ENCODE data around the gene LMBR1.

The LMBR1 gene

DNA sequence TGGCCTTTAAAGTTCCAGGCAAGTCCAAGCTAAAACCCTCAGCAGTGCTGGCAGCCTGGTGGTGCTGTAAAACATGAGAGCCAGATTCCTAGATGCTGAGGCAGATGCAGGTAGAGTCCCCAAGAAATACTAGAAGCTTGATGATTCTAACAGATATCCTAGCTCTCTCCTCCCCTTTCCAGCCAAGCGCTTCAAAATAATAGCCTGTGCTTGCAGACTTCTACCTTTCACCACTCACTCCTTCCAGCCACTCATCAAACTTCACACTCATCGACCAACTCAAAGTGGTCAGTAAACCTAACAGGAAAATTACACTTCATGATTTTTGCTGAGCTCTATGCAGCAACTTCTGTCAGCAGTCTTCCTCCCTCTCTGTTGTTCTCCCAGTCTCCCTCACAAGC lies 50.2 kb downstream of the LMBR1 start:
- no peak for DNase-seq
- H3K27me3 ChIP-seq (ENCODE audit: insufficient read depth, low read depth, severe bottlenecking), result no peaks in the 10 kb centered on the region
- H3K9me3 ChIP-seq (ENCODE audit: severe bottlenecking), result no peaks in the 10 kb centered on the region
- H3K27ac ChIP-seq, result no peak overlapping the region
- TF ChIP-seq, protein P1, sequence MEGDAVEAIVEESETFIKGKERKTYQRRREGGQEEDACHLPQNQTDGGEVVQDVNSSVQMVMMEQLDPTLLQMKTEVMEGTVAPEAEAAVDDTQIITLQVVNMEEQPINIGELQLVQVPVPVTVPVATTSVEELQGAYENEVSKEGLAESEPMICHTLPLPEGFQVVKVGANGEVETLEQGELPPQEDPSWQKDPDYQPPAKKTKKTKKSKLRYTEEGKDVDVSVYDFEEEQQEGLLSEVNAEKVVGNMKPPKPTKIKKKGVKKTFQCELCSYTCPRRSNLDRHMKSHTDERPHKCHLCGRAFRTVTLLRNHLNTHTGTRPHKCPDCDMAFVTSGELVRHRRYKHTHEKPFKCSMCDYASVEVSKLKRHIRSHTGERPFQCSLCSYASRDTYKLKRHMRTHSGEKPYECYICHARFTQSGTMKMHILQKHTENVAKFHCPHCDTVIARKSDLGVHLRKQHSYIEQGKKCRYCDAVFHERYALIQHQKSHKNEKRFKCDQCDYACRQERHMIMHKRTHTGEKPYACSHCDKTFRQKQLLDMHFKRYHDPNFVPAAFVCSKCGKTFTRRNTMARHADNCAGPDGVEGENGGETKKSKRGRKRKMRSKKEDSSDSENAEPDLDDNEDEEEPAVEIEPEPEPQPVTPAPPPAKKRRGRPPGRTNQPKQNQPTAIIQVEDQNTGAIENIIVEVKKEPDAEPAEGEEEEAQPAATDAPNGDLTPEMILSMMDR (IDR thresholded peaks at IDR 0.05; ENCODE audit: low read depth, low read length), result no peak
- H3K36me3 ChIP-seq, result no peaks in the 10 kb centered on the region
- H3K4me3 ChIP-seq (ENCODE audit: low read depth, low read length), result no peak overlapping the region

DNA sequence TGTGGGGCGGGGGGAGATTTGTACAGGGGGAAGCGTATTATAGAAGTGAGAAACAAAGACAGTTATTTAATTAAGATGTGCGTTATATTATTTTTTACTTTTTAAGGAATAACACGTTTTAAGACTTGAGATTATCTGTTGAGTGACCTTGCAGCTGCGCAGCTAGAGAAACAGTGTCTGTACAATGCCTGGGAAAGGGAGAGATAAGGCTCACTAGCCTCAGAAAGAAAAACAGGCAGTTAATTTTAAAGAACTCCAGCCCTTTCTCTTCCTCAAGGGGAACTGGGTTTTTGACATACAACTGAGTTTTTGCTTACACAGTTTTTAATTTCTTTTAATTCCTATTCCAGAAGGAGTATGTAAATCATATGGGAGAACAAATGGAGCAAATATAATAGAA lies 50.7 kb downstream of the LMBR1 start:
- Histone ChIP-seq H3K27me3 (ENCODE audit: insufficient read depth, low read depth, severe bottlenecking) (no peaks in the 10 kb centered on the region), H3K9me3 (ENCODE audit: severe bottlenecking) (no peaks in the 10 kb centered on the region), H3K4me3 (ENCODE audit: low read depth, low read length) (no peak overlapping the region), H3K27ac (no peak overlapping the region), H3K36me3 (no peaks in the 10 kb centered on the region)
- DNase-seq, result no peak
- TF ChIP-seq, protein P1 (IDR thresholded peaks at IDR 0.05; ENCODE audit: low read depth, low read length), result no peak

DNA sequence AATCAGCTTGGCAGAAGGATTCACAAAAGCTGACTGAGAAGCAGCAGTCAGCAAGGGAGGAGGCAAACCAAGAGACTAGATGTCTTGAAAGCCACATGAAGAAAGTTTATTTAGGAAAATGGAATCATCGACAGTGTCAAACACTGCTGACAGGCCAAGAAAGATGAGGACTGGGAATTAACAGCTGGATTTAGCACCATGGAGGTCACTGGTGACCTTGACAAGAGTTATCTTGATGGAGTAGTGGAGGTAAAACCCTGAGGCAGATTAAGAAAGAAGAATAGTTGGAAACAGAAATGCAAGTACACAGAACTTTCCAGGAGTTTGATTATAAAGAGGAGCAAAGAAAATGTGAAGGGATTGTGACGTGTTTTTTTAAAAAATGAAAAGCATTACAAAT lies 51.5 kb downstream of the LMBR1 start:
- TF ChIP-seq, protein P1 (IDR thresholded peaks at IDR 0.05; ENCODE audit: low read depth, low read length), result no peak
- H3K36me3 ChIP-seq, result no peaks in the 10 kb centered on the region; the same call in 1 of the 2 replicates
- H3K27me3 ChIP-seq (ENCODE audit: insufficient read depth, low read depth, severe bottlenecking), result no peaks in the 10 kb centered on the region
- H3K27ac ChIP-seq, result no peak overlapping the region
- H3K9me3 ChIP-seq (ENCODE audit: severe bottlenecking), result no peaks in the 10 kb centered on the region
- H3K4me3 ChIP-seq (ENCODE audit: low read depth, low read length), result no peak overlapping the region
- DNase-seq, result no peak

DNA sequence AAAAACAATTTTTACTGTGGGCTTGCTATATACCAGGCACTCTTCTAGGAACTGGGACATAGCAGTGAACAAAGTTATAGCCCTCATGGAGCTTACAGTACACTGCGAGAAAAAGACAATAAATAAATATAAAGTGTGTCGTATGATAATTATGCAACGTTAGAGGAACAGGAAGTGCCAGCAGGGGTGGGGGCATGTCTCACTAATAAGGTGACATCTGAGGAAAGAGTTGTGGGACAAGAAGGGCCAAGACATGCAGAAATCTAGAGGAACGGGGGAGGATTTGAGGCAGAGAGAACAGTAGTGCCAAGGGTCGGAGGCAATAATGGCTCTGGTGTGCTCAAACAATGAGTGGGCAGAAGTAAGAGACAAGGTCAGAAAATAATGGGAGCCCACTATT lies 52.8 kb downstream of the LMBR1 start:
- Histone ChIP-seq H3K27me3 (ENCODE audit: insufficient read depth, low read depth, severe bottlenecking) (no peaks in the 10 kb centered on the region), H3K9me3 (ENCODE audit: severe bottlenecking) (no peaks in the 10 kb centered on the region), H3K36me3 (no peaks in the 10 kb centered on the region; the same call in 1 of the 2 replicates), H3K4me3 (ENCODE audit: low read depth, low read length) (no peak overlapping the region), H3K27ac (no peak overlapping the region)
- DNase-seq, result no peak
- TF ChIP-seq, protein P1 (IDR thresholded peaks at IDR 0.05; ENCODE audit: low read depth, low read length), result no peak

DNA sequence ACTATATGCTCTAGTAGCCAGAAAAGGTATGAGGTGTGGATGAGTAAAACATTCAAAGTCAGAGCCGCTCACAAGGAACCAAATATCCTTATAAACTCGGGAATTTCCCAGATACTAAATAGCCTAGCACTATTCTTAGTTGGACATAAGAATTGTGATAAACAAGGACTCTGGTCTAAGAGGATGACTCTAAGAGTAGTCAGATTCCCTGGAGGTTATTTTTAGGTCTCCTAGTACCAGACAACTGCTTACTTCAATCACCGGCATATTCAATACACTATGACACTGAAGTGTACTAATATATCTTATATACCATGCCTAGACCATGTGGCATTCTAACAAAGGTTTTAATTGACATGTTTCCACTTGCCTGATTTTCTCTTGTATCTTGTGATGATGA lies 56.5 kb downstream of the LMBR1 start:
- Histone ChIP-seq H3K9me3 (ENCODE audit: severe bottlenecking) (no peaks in the 10 kb centered on the region), H3K4me3 (ENCODE audit: low read depth, low read length) (no peak overlapping the region), H3K27me3 (ENCODE audit: insufficient read depth, low read depth, severe bottlenecking) (no peaks in the 10 kb centered on the region), H3K36me3 (peaks cover 9% of the 10 kb centered on the region; the same call in 1 of the 2 replicates), H3K27ac (no peak overlapping the region)
- no peak for DNase-seq
- TF ChIP-seq, protein P1 (IDR thresholded peaks at IDR 0.05; ENCODE audit: low read depth, low read length), result no peak

DNA sequence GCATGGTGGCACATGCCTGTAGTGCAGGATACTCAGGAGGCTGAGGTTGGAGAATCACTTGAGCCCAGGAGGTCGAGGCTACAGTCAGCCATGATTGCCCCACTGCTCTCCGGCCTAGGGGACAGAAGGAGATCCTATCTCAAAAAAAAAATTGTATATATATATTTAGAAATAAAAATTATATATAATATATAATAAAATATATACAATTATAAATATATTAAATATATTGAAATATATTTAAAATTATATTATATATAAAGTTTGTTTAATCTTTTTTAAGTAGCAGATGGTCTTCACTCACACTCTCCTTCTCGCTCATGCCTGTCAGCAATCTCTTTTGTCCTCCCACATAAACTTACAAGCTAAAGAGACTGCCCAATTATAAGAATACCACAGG lies 58.5 kb downstream of the LMBR1 start:
- Histone ChIP-seq H3K4me3 (ENCODE audit: low read depth, low read length) (no peak overlapping the region), H3K27ac (no peak overlapping the region), H3K9me3 (ENCODE audit: severe bottlenecking) (no peaks in the 10 kb centered on the region), H3K36me3 (peaks cover 9% of the 10 kb centered on the region; the same call in 1 of the 2 replicates), H3K27me3 (ENCODE audit: insufficient read depth, low read depth, severe bottlenecking) (no peaks in the 10 kb centered on the region)
- TF ChIP-seq, protein P1 (IDR thresholded peaks at IDR 0.05; ENCODE audit: low read depth, low read length), result no peak
- DNase-seq, result no peak

Measured in WERI-Rb-1 (cell line).